ENCODE results near the gene ARHGAP5. TPM values are rescaled to one million over a fixed set of nuclear protein-coding genes. Genes with fewer than 3 reads are reported as not detected.

The ARHGAP5 gene
- total and polyA plus RNA-seq, 2 donors (not counting 3 experiments of a cell fraction or from before 2014, with no cell fraction given) = 4.3 to 36.2 TPM

DNA sequence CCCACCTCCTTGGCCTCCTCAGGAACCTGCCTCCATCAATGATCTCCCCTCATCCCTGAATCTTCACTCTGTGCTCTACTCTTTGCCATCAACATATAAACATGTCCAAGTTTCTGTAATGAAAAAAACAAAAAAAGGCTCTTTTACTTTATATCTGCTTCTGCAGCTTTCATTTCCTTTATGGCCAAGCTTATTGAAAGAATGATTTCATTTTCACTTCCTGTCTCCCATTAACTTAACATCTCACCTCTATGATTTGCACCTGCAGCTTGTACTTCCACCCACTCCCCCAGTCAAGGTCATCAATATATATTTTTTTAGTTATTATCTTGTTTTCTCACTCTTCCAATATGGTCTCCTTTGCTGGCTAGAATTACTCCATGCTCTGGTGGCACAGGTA is 109.1 kb downstream of the ARHGAP5 start:
- H3K9ac ChIP-seq (replicated peaks; ENCODE audit: extremely low read depth, insufficient read depth, low read length) = no peak overlapping the region
- BruUV-seq (replicated peaks) = no TSS peak
- no peaks in the 10 kb centered on the region for H4K20me1 ChIP-seq (replicated peaks; ENCODE audit: control insufficient read depth, extremely low read depth, insufficient read depth, low read length)
- no peak overlapping the region for H3K4me2 ChIP-seq (ENCODE audit: insufficient read depth, low read length)
- dilution Hi-C loops (cut with MboI; ENCODE audit: extremely low pct_ligation_motif_present, low sequenced_read_pairs) = no loop called here
- no peak overlapping the region for H3K27ac ChIP-seq (ENCODE audit: insufficient read depth, low read depth, low read length)
- ChIA-PET POLR2A (no interaction called here), CTCF (no interaction called here)
- no peak overlapping the region for H2AFZ ChIP-seq (ENCODE audit: low read depth, low read length)
- FAIRE-seq (no peak), DNase-seq (ENCODE audit: low read depth, low spot score) (no peak)
- H3K4me3 ChIP-seq (replicated peaks in 1 of 3; ENCODE audit: insufficient read depth in 1 of 3, low read depth in 1 of 3, low read length in 3 of 3) = no peak overlapping the region
- no peaks in the 10 kb centered on the region for H3K36me3 ChIP-seq (ENCODE audit: control insufficient read depth in 2 of 2, extremely low read depth in 1 of 2, insufficient read depth in 2 of 2, low read length in 2 of 2)
- H3K27me3 ChIP-seq (ENCODE audit: control insufficient read depth in 2 of 2, insufficient read depth in 2 of 2, low read length in 2 of 2) = no peaks in the 10 kb centered on the region
- no peaks in the 10 kb centered on the region for H3K9me1 ChIP-seq (replicated peaks; ENCODE audit: control insufficient read depth, extremely low read depth, insufficient read depth, low read length)
- no peak for TF ChIP-seq MYC (IDR thresholded peaks at IDR 0.05; ENCODE audit: low read depth, low read length)
- TF ChIP-seq POLR2A (IDR thresholded peaks at IDR 0.05; ENCODE audit: low read depth, low read length) = no peak
- TF ChIP-seq, protein P1, sequence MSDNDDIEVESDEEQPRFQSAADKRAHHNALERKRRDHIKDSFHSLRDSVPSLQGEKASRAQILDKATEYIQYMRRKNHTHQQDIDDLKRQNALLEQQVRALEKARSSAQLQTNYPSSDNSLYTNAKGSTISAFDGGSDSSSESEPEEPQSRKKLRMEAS (IDR thresholded peaks at IDR 0.05; ENCODE audit: insufficient read depth, insufficient read length) = no peak
- TF ChIP-seq JUN (IDR thresholded peaks at IDR 0.05; ENCODE audit: borderline replicate concordance, insufficient read depth, insufficient read length, low read depth) = no peak
- no peak for TF ChIP-seq POLR2AphosphoS5 (IDR thresholded peaks at IDR 0.05; ENCODE audit: insufficient read depth, low read depth, low read length)
- TF ChIP-seq, protein P2, sequence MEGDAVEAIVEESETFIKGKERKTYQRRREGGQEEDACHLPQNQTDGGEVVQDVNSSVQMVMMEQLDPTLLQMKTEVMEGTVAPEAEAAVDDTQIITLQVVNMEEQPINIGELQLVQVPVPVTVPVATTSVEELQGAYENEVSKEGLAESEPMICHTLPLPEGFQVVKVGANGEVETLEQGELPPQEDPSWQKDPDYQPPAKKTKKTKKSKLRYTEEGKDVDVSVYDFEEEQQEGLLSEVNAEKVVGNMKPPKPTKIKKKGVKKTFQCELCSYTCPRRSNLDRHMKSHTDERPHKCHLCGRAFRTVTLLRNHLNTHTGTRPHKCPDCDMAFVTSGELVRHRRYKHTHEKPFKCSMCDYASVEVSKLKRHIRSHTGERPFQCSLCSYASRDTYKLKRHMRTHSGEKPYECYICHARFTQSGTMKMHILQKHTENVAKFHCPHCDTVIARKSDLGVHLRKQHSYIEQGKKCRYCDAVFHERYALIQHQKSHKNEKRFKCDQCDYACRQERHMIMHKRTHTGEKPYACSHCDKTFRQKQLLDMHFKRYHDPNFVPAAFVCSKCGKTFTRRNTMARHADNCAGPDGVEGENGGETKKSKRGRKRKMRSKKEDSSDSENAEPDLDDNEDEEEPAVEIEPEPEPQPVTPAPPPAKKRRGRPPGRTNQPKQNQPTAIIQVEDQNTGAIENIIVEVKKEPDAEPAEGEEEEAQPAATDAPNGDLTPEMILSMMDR (IDR thresholded peaks at IDR 0.05; ENCODE audit: extremely low read depth in 1 of 2, insufficient read depth in 1 of 2, low read depth in 1 of 2, low read length in 2 of 2) = no peak
- no peak for TF ChIP-seq GATA2 (IDR thresholded peaks at IDR 0.05; ENCODE audit: insufficient read depth, insufficient read length, low read depth, low read length)
- no peak for TF ChIP-seq EZH2 (IDR thresholded peaks at IDR 0.05; ENCODE audit: borderline replicate concordance, low read depth, low read length, severe bottlenecking)
- no peak for TF ChIP-seq FOS (IDR thresholded peaks at IDR 0.05; ENCODE audit: borderline replicate concordance, insufficient read depth, low read length)
- H3K4me1 ChIP-seq (ENCODE audit: control insufficient read depth, extremely low read depth, insufficient read depth, low read length) = no peaks in the 10 kb centered on the region
- H3K79me2 ChIP-seq (ENCODE audit: control insufficient read depth, insufficient read depth, low read length) = no peaks in the 10 kb centered on the region
- no peaks in the 10 kb centered on the region for H3K9me3 ChIP-seq (replicated peaks; ENCODE audit: control insufficient read depth, insufficient read depth, low read length)
- intact Hi-C loops (cut with micrococcal nuclease) = no loop called here
